Transverse colon (tissue), 4 donors: ENCODE data around the gene CEL. TPM values are rescaled to one million over a fixed set of nuclear protein-coding genes. Genes with fewer than 3 reads are reported as not detected.
"Not testable (repeated sequence)": the region's sequence is repeated elsewhere in the genome, so short reads cannot be mapped to it uniquely, and the experiment has no call there.

Experiments used
- DNase-seq: peaks from one replicate; pipeline ENCODE4 v3.0.0-alpha.2; 2019
- H3K27ac ChIP-seq, 4 donors: fragments of 200-600 bp; sonication (generic); 2 replicates each; pipeline ENCODE4 v1.5.1; 2016 to 2018; ENCODE audit warnings: inconsistent platforms in 4 of 4
- H3K27me3 ChIP-seq: fragments of 200-600 bp; sonication (generic); 2 replicates; pipeline ENCODE4 v1.5.1; 2017; ENCODE audit warnings: inconsistent platforms
- H3K36me3 ChIP-seq, 4 donors: fragments of 200-600 bp; sonication (generic); 2 replicates each; pipeline ENCODE4 v1.5.1; 2017 to 2019; ENCODE audit warnings: inconsistent platforms in 4 of 4
- H3K4me1 ChIP-seq, 4 donors: fragments of 200-600 bp; sonication (generic); 2 replicates each; pipeline ENCODE4 v1.5.1; 2017 to 2020; ENCODE audit warnings: inconsistent platforms in 4 of 4
- H3K4me3 ChIP-seq, 4 donors: fragments of 200-600 bp; sonication (generic); 1 replicate in 1 of 4; 2 replicates in 3 of 4; pipeline versions ENCODE4 v1.5.1 to v1.6.1; 2017 to 2019; ENCODE audit warnings: inconsistent platforms in 4 of 4
- H3K9me3 ChIP-seq, 2 donors: fragments of 200-600 bp; sonication (generic); 2 replicates each; pipeline ENCODE4 v1.5.1; 2017 to 2019; ENCODE audit warnings: inconsistent platforms in 2 of 2
- CTCF ChIP-seq, 5 experiments: fragments of 200-600 bp in 3 of 5; fragments of 450-650 bp in 2 of 5; sonication (generic) in 3 of 5; IDR thresholded peaks; 1 replicate in 2 of 5; 2 replicates in 3 of 5; pipeline ENCODE4 v1.5.1; 2016 to 2017; ENCODE audit warnings: antibody characterized with exemption in 5 of 5, inconsistent platforms in 3 of 5, mild to moderate bottlenecking in 2 of 5, moderate library complexity in 1 of 5
- EP300 ChIP-seq: sonication (generic); formaldehyde crosslinking; IDR thresholded peaks from one replicate; pipeline ENCODE4 v1.6.1; 2017; ENCODE audit warnings: antibody characterized with exemption, low read depth
- POLR2A ChIP-seq: fragments of 450-650 bp; IDR thresholded peaks from one replicate; pipeline ENCODE4 v1.6.1; 2016; ENCODE audit warnings: antibody characterized with exemption, mild to moderate bottlenecking, moderate library complexity
- POLR2AphosphoS5 ChIP-seq, 3 donors: sonication (generic); formaldehyde crosslinking; IDR thresholded peaks; one replicate each; pipeline ENCODE4 v1.6.1; 2016; ENCODE audit warnings: antibody characterized with exemption in 3 of 3
- WGBS, 2 donors: methylation state at CpG; one replicate each; pipeline ENCODE4 v1.1.5; 2018; ENCODE audit warnings: low coverage in 1 of 2; 5-methylcytosine and 5-hydroxymethylcytosine counted together
- in situ Hi-C, 4 donors: fragments of 200-750 bp; cut with MboI; loops; one replicate each; pipeline versions ENCODE4 v1.15.0 to v1.15.1; 2017; ENCODE audit warnings: low sequenced_read_pairs in 3 of 4, low pct_ligation_motif_present in 1 of 4, low pct_unique_long_range_greater_than_20kb in 1 of 4
- intact Hi-C: fragments of 100-400 bp; cut with DNase I; formaldehyde crosslinking; loops from one replicate; pipeline ENCODE4 v1.15.1; 2023; ENCODE audit warnings: low total_unique reads
- total RNA-seq, 4 donors: library from RNA; depleted of rRNA; stranded (reverse); fragments of >200 nt; gene quantifications; one replicate each; pipeline ENCODE4 v1.1.0, GENCODE V29; 2016

CEL gene
- total RNA-seq: 1 to 10 TPM in 1 of 4 donors, under 1 TPM in 2, not detected in 1; 0.27 to 8.6 (median 0.48) TPM

DNA sequence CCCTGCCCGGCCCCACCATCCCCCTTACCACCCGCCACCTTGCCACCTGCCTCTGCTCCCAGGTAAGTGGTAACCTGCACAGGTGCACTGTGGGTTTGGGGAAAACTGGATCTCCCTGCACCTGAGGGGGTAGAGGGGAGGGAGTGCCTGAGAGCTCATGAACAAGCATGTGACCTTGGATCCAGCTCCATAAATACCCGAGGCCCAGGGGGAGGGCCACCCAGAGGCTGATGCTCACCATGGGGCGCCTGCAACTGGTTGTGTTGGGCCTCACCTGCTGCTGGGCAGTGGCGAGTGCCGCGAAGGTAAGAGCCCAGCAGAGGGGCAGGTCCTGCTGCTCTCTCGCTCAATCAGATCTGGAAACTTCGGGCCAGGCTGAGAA, at the start of gene CEL:
Gene CEL (plus strand): TSS at position 218 of the 382 bp plus-strand sequence. CDS start 22 bp downstream, at position 240.
- H3K4me1 ChIP-seq, H3K27ac ChIP-seq, DNase-seq, in situ Hi-C loops, intact Hi-C loops, H3K9me3 ChIP-seq, H3K36me3 ChIP-seq, H3K4me3 ChIP-seq, H3K27me3 ChIP-seq: not testable (repeated sequence)
- WGBS, 2 donors: 50% methylated on average over 3 of the region's 9 CpGs; no CpG with 5 or more reads in 1 of the 2 donors

DNA sequence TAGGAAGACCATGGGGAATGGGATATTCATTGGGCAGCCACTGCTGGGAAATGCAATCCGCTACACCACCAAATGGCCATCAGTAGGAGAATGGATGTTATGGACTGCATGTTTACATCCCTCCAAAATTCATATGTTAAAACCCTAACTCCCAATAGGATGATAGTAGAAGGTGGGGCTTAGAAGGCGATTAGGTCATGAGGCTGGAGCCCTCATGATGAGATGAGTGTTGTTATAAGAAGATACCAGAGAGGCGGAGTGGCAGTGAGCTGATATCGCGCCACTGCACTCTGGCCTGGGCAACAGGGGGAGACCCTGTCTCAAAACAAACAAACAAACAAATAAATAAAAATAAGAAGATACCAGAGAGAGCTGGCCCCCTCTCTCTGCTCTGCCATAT, 47.1 kb upstream of the CEL start:
- Histone ChIP-seq H3K9me3 (no peaks in the 10 kb centered on the region), H3K27me3 (peaks cover 51% of the 10 kb centered on the region), H3K4me3 (no peak overlapping the region), H3K36me3 (no peaks in the 10 kb centered on the region), H3K27ac (no peak overlapping the region), H3K4me1 (peaks cover 0 to 3% (median 3%) of the 10 kb centered on the region in 4 donors)
- DNase-seq: no peak
- 84 to 98% methylated on average over 5 of the region's 5 CpGs for WGBS, 2 donors
- intact Hi-C loops: no loop called here
- in situ Hi-C loops: no loop called here
- TF ChIP-seq EP300 (no peak), POLR2A (no peak), CTCF (IDR thresholded peaks at IDR 0.05) (no peak), POLR2AphosphoS5 (IDR thresholded peaks at IDR 0.05) (no peak)

DNA sequence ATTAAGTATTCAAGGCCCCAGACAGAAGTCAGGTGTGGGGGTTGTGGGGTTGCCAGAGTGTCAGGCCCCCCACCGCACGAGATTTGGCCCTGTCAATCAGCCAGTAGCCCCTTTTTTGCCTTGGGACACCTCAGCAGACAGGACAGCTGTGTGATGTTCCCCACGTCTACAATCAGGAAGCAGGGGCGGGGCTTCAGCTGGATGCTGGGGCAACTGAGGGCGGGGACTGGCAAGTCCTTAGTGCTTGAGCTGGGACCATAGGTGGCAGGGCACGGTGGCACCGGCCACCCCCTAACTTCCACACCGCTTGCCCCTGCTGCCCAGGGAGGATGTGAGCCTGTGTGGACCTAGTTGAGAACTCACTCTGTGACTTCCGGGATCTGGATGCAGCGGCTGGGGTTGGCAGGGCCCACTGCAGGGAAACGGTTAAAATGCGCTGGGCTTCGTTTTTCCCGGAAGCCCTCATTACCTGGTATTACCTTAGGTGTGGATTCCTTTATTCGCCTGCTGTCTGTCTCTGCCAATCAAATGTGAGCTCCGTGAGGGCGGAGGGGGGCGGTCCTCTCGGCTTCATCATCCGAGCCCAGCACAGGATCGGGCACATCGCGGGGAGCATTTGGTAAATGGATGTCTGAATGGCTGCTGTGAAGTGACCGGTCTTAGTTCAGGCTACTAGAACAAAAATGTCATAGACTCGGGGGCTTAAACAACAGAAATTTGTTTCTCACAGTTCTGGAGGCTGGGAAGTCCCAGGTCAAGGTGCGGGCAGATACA, 38.5 kb upstream of the CEL start:
- H3K36me3 ChIP-seq: no peaks in the 10 kb centered on the region
- no peak overlapping the region for H3K4me3 ChIP-seq
- TF ChIP-seq CTCF (IDR thresholded peaks at IDR 0.05): no peak
- no peak for TF ChIP-seq POLR2AphosphoS5 (IDR thresholded peaks at IDR 0.05)
- TF ChIP-seq EP300: no peak
- no peak for TF ChIP-seq POLR2A
- in situ Hi-C loops (no loop called here), intact Hi-C loops (no loop called here)
- H3K27me3 ChIP-seq: peaks cover 9% of the 10 kb centered on the region
- no peaks in the 10 kb centered on the region for H3K9me3 ChIP-seq
- H3K4me1 ChIP-seq: peaks cover 0 to 8% (median 0%) of the 10 kb centered on the region in 4 donors
- 57% methylated on average over 26 of the region's 26 CpGs; no CpG with 5 or more reads in 1 of the 2 donors for WGBS, 2 donors
- no peak overlapping the region for H3K27ac ChIP-seq
- DNase-seq: peak; percentile 67

DNA sequence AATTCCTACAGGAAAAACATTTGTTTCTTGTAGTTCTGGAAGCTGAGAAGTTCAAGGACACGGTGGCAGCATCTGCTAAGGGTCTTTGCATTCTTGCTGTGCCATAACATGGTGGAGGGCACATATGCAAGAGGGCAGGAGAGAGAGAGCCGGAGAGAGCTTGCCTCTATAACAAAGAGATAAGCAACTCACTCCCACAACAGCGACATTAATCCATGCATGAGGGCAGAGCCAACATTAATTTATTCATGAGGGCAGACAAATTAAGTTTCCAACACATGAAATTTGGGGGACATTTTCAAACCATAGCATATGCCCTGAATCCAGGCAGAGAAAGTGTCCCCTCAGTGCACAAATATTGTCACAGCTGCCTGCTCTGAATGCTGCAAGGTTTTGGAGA, 35.4 kb upstream of the CEL start:
- no peak overlapping the region for H3K4me3 ChIP-seq
- no peaks in the 10 kb centered on the region for H3K27me3 ChIP-seq
- intact Hi-C loops (no loop called here), in situ Hi-C loops (loop anchor here in 1 of 4 donors (25.0 kb wide), 1 partner anchor 311 kb away; the partner anchor contains the start of genes MED22, RPL7A and SURF6)
- H3K4me1 ChIP-seq: peaks cover 2 to 21% (median 12%) of the 10 kb centered on the region in 4 donors
- H3K9me3 ChIP-seq: no peaks in the 10 kb centered on the region
- WGBS, 2 donors: 70% methylated on average over 2 to 3 of the region's 3 CpGs
- no peak for DNase-seq
- no peak for TF ChIP-seq POLR2A
- no peak for TF ChIP-seq CTCF (IDR thresholded peaks at IDR 0.05)
- no peak for TF ChIP-seq POLR2AphosphoS5 (IDR thresholded peaks at IDR 0.05)
- TF ChIP-seq EP300: no peak
- no peaks in the 10 kb centered on the region for H3K36me3 ChIP-seq
- H3K27ac ChIP-seq: no peak overlapping the region
